Measurements from ENCODE around the gene AMMECR1.

AMMECR1 gene

GRCh38 chrX:110310896-110311295 is 7.0 kb downstream of the AMMECR1 start:
- DNase-seq = peak; percentile 60

- no peak for DNase-seq
These were observed 7.7 kb downstream of the AMMECR1 start for GRCh38 chrX:110310000-110310790.

- no peak for DNase-seq
These were observed 9.7 kb downstream of the AMMECR1 start for GRCh38 chrX:110308220-110308619.

GRCh38 chrX:110304884-110305283 is 13.0 kb downstream of the AMMECR1 start:
- no peak for DNase-seq

GRCh38 chrX:110304371-110304770 is 13.5 kb downstream of the AMMECR1 start:
- DNase-seq = no peak

GRCh38 chrX:110302975-110303374 is 14.9 kb downstream of the AMMECR1 start:
- DNase-seq = no peak

GRCh38 chrX:110301194-110301593 is 16.7 kb downstream of the AMMECR1 start:
- DNase-seq = no peak

GRCh38 chrX:110294087-110294486 is 23.8 kb downstream of the AMMECR1 start:
- DNase-seq = no peak

GRCh38 chrX:110293658-110294057 is 24.2 kb downstream of the AMMECR1 start:
- no peak for DNase-seq

- no peak for DNase-seq
These were observed 30.3 kb downstream of the AMMECR1 start for GRCh38 chrX:110287605-110288004.

GRCh38 chrX:110286106-110286505 is 31.8 kb downstream of the AMMECR1 start:
- DNase-seq = peak; percentile 19

- no peak for DNase-seq
These were observed 33.7 kb downstream of the AMMECR1 start for GRCh38 chrX:110284159-110284558.

GRCh38 chrX:110282922-110283321 is 35.0 kb downstream of the AMMECR1 start:
- no peak for DNase-seq

GRCh38 chrX:110281377-110281776 is 36.5 kb downstream of the AMMECR1 start:
- no peak for DNase-seq

- DNase-seq = no peak
These were observed 36.9 kb downstream of the AMMECR1 start for GRCh38 chrX:110280954-110281353.

GRCh38 chrX:110277609-110278008 is 40.3 kb downstream of the AMMECR1 start:
- DNase-seq = no peak

GRCh38 chrX:110276778-110277177 is 41.1 kb downstream of the AMMECR1 start:
- no peak for DNase-seq

GRCh38 chrX:110268886-110269285 is 49.0 kb downstream of the AMMECR1 start:
- DNase-seq = no peak

GRCh38 chrX:110268395-110268794 is 49.5 kb downstream of the AMMECR1 start:
- DNase-seq = no peak

GRCh38 chrX:110267874-110268273 is 50.0 kb downstream of the AMMECR1 start:
- DNase-seq = no peak

GRCh38 chrX:110265661-110266060 is 52.2 kb downstream of the AMMECR1 start:
- DNase-seq = no peak

- no peak for DNase-seq
These were observed 58.8 kb downstream of the AMMECR1 start for GRCh38 chrX:110259117-110259516.

GRCh38 chrX:110258552-110258951 is 59.3 kb downstream of the AMMECR1 start:
- DNase-seq = no peak

- DNase-seq = no peak
These were observed 60.0 kb downstream of the AMMECR1 start for GRCh38 chrX:110257889-110258288.

- DNase-seq = no peak
These were observed 65.2 kb downstream of the AMMECR1 start for GRCh38 chrX:110252711-110253110.
